Measurements from ENCODE around the gene FBXL13.

DNA sequence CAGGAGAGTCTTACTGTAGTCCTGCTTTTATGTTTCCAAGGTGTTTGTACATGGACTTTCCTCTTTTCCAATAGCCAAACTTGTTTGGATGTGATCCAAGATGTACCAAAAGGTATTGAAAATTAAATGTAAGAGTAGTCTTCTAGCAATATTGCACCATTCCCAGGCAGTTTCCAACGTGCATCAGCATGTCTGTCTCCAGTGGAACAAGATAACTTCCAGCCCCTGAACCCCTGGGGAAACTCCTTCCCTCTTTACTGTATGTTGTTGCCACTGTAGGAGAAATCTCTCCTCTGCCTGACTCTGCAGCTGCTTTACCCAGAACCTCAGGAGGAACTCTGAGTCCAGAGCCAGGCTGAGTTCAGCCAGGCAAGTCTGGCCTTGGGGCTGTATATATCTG, 18.8 kb upstream of the FBXL13 start:
- TF ChIP-seq, protein P1, sequence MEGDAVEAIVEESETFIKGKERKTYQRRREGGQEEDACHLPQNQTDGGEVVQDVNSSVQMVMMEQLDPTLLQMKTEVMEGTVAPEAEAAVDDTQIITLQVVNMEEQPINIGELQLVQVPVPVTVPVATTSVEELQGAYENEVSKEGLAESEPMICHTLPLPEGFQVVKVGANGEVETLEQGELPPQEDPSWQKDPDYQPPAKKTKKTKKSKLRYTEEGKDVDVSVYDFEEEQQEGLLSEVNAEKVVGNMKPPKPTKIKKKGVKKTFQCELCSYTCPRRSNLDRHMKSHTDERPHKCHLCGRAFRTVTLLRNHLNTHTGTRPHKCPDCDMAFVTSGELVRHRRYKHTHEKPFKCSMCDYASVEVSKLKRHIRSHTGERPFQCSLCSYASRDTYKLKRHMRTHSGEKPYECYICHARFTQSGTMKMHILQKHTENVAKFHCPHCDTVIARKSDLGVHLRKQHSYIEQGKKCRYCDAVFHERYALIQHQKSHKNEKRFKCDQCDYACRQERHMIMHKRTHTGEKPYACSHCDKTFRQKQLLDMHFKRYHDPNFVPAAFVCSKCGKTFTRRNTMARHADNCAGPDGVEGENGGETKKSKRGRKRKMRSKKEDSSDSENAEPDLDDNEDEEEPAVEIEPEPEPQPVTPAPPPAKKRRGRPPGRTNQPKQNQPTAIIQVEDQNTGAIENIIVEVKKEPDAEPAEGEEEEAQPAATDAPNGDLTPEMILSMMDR (IDR thresholded peaks at IDR 0.05), result no peak
- TF ChIP-seq POLR2A (IDR thresholded peaks at IDR 0.05), result no peak
